ENCODE measurements around the gene MAP3K2.

- no peak for TF ChIP-seq RAD51 (IDR thresholded peaks at IDR 0.05)
- no peak for TF ChIP-seq YY1 (IDR thresholded peaks at IDR 0.05; ENCODE audit: low read depth, low read length)
- no peak for TF ChIP-seq BRCA1 (IDR thresholded peaks at IDR 0.05; ENCODE audit: low read depth, low read length)
- TF ChIP-seq, protein P1, sequence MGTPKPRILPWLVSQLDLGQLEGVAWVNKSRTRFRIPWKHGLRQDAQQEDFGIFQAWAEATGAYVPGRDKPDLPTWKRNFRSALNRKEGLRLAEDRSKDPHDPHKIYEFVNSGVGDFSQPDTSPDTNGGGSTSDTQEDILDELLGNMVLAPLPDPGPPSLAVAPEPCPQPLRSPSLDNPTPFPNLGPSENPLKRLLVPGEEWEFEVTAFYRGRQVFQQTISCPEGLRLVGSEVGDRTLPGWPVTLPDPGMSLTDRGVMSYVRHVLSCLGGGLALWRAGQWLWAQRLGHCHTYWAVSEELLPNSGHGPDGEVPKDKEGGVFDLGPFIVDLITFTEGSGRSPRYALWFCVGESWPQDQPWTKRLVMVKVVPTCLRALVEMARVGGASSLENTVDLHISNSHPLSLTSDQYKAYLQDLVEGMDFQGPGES (IDR thresholded peaks at IDR 0.05), result no peak
- TF ChIP-seq, protein P2, sequence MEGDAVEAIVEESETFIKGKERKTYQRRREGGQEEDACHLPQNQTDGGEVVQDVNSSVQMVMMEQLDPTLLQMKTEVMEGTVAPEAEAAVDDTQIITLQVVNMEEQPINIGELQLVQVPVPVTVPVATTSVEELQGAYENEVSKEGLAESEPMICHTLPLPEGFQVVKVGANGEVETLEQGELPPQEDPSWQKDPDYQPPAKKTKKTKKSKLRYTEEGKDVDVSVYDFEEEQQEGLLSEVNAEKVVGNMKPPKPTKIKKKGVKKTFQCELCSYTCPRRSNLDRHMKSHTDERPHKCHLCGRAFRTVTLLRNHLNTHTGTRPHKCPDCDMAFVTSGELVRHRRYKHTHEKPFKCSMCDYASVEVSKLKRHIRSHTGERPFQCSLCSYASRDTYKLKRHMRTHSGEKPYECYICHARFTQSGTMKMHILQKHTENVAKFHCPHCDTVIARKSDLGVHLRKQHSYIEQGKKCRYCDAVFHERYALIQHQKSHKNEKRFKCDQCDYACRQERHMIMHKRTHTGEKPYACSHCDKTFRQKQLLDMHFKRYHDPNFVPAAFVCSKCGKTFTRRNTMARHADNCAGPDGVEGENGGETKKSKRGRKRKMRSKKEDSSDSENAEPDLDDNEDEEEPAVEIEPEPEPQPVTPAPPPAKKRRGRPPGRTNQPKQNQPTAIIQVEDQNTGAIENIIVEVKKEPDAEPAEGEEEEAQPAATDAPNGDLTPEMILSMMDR (IDR thresholded peaks at IDR 0.05 in 2 of 3, conservative IDR thresholded peaks at IDR 0.05 in 1 of 3; ENCODE audit: control insufficient read depth in 2 of 3, extremely low read depth in 1 of 3, insufficient read depth in 1 of 3, low read depth in 3 of 3, low read length in 3 of 3), result no peak
- TF ChIP-seq PKNOX1 (IDR thresholded peaks at IDR 0.05), result no peak
- no peak for TF ChIP-seq MYB (IDR thresholded peaks at IDR 0.05; ENCODE audit: borderline replicate concordance, low read depth, low read length)
- TF ChIP-seq TAF1 (IDR thresholded peaks at IDR 0.05; ENCODE audit: borderline replicate concordance, low read depth, low read length), result no peak
- TF ChIP-seq EZH2 (IDR thresholded peaks at IDR 0.05; ENCODE audit: borderline replicate concordance, control insufficient read depth, low read depth, low read length), result no peak
- no peak for TF ChIP-seq POLR2A (IDR thresholded peaks at IDR 0.05; ENCODE audit: low read depth, low read length)
- no peak for TF ChIP-seq SRF (IDR thresholded peaks at IDR 0.05; ENCODE audit: low read depth in 2 of 2, low read length in 2 of 2)
- TF ChIP-seq SIN3A (IDR thresholded peaks at IDR 0.05; ENCODE audit: low read depth, low read length), result no peak
Measured at GRCh38 chr2:127348426-127349000, 39.3 kb downstream of the MAP3K2 start.
